Fibroblast of skin of right quadriceps (primary cell): ENCODE data around the gene NF1.
"Not testable (repeated sequence)": the region's sequence is repeated elsewhere in the genome, so short reads cannot be mapped to it uniquely, and the experiment has no call there.

Source experiments
- DNase-seq: peaks from one replicate; pipeline ENCODE4 v3.0.0-alpha.2; 2013

Gene NF1

GRCh38 chr17:31309556-31309955 lies 214.8 kb downstream of the NF1 start:
- no peak for DNase-seq

GRCh38 chr17:31310260-31310659 lies 215.5 kb downstream of the NF1 start:
- no peak for DNase-seq

- DNase-seq: no peak
These were observed 216.1 kb downstream of the NF1 start for GRCh38 chr17:31310886-31311285.

- DNase-seq: no peak
These were observed 216.7 kb downstream of the NF1 start for GRCh38 chr17:31311526-31311925.

GRCh38 chr17:31312223-31312622 lies 217.4 kb downstream of the NF1 start:
- not testable (repeated sequence) for DNase-seq

- DNase-seq: peak; percentile 24
These were observed 219.4 kb downstream of the NF1 start, which contains the start of gene EVI2B for GRCh38 chr17:31313982-31314781. Gene EVI2B (minus strand): TSS chr17:31314054. CDS start chr17:31305609, 8,445 bp downstream.

- no peak for DNase-seq
These were observed 220.0 kb downstream of the NF1 start for GRCh38 chr17:31314782-31315100.

- DNase-seq: peak; percentile 39
These were observed 223.6 kb downstream of the NF1 start for GRCh38 chr17:31318298-31318801.

GRCh38 chr17:31318851-31319661 lies 224.3 kb downstream of the NF1 start:
- DNase-seq: no peak

- DNase-seq: no peak
These were observed 225.5 kb downstream of the NF1 start for GRCh38 chr17:31320241-31320640.

- no peak for DNase-seq
These were observed 226.0 kb downstream of the NF1 start for GRCh38 chr17:31320791-31321190.

- peak; percentile 90 for DNase-seq
These were observed 226.7 kb downstream of the NF1 start, which contains the start of gene EVI2A for GRCh38 chr17:31321481-31321880. Gene EVI2A (minus strand): TSS chr17:31321622. CDS start chr17:31319013, 2,609 bp downstream.

GRCh38 chr17:31321966-31322365 lies 227.2 kb downstream of the NF1 start:
- DNase-seq: no peak

- no peak for DNase-seq
These were observed 228.8 kb downstream of the NF1 start for GRCh38 chr17:31323551-31323950.

GRCh38 chr17:31327534-31328159 lies 232.9 kb downstream of the NF1 start:
- DNase-seq: peak; percentile 94

GRCh38 chr17:31328160-31328535 lies 233.4 kb downstream of the NF1 start:
- DNase-seq: peak; percentile 81

GRCh38 chr17:31329221-31329620 lies 234.4 kb downstream of the NF1 start:
- peak; percentile 58 for DNase-seq

- peak; percentile 74 for DNase-seq
These were observed 245.3 kb downstream of the NF1 start for GRCh38 chr17:31339906-31340661.

GRCh38 chr17:31345191-31345747 lies 250.5 kb downstream of the NF1 start:
- DNase-seq: not testable (repeated sequence)

- no peak for DNase-seq
These were observed 254.7 kb downstream of the NF1 start for GRCh38 chr17:31349454-31349853.

- no peak for DNase-seq
These were observed 261.2 kb downstream of the NF1 start for GRCh38 chr17:31355935-31356334.

GRCh38 chr17:31357091-31357490 lies 262.3 kb downstream of the NF1 start:
- DNase-seq: no peak
